A549 (cell line): ENCODE results near the gene DGLUCY. TPM values are rescaled to one million over a fixed set of nuclear protein-coding genes. Genes with fewer than 3 reads are reported as not detected.

ENCODE experiments used
- ATAC-seq, 2 experiments: fragments of 200-7000 bp in 1 of 2; fragments of >200 bp in 1 of 2; cut with Nextera tagmentation in 1 of 2; cut with Tn5 transposase in 1 of 2; 3 replicates each; pipeline versions ENCODE4 v1.8.0 to v1.9.1; 2018 to 2020; ENCODE audit warnings: mild to moderate bottlenecking in 1 of 2, moderate library complexity in 1 of 2
- CTCF ChIA-PET: fragments of 300-600 bp; sonication (Branson Sonifier 250); formaldehyde crosslinking; extraction: SDS; loops from one replicate; lab custom pipeline; 2021; ENCODE audit warnings: antibody characterized with exemption, inconsistent platforms; lab: Yijun Ruan, JAX
- POLR2A ChIA-PET: fragments of 350-600 bp; formaldehyde crosslinking; extraction: SDS; loops from one replicate; lab custom pipeline; 2021; ENCODE audit warnings: antibody characterized with exemption, inconsistent platforms; lab: Yijun Ruan, JAX
- DNase-seq, 2 experiments: peaks; one replicate each; pipeline versions ENCODE4 v3.0.0 to v3.0.0-alpha.2; 2011 to 2016; ENCODE audit warnings: low read depth in 1 of 2, low spot score in 1 of 2
- FAIRE-seq: peaks from 2 replicates; lab custom pipeline; 2011; peaks lifted over from hg19 to GRCh38; lab: Jason Lieb, UNC
- H3K27ac ChIP-seq, 2 experiments: fragments of >200 bp; sonication (Bioruptor Twin); formaldehyde crosslinking; 3 replicates each; pipeline ENCODE4 v1.5.1; 2016 to 2017
- H3K4me1 ChIP-seq: fragments of >200 bp; sonication (Bioruptor Twin); formaldehyde crosslinking; 3 replicates; pipeline ENCODE4 v1.6.1; 2016
- H3K4me2 ChIP-seq: fragments of >200 bp; sonication (Bioruptor Twin); formaldehyde crosslinking; 3 replicates; pipeline ENCODE4 v1.6.1; 2016
- H3K4me3 ChIP-seq: fragments of >200 bp; sonication (Bioruptor Twin); formaldehyde crosslinking; 3 replicates; pipeline ENCODE4 v1.5.1; 2016
- H3K9me3 ChIP-seq: fragments of >200 bp; sonication (Bioruptor Twin); formaldehyde crosslinking; 3 replicates; pipeline ENCODE4 v1.6.1; 2016
- BCL3 ChIP-seq: fragments of >200 bp; sonication (Bioruptor Twin); formaldehyde crosslinking; IDR thresholded peaks from 3 replicates; pipeline ENCODE4 v1.6.1; 2016
- CBX2 ChIP-seq: fragments of 200-600 bp; sonication (generic); IDR thresholded peaks from 2 replicates; pipeline ENCODE4 v1.6.1; 2016; ENCODE audit warnings: low read depth, mild to moderate bottlenecking, borderline replicate concordance
- CHD2 ChIP-seq: fragments of 150-350 bp; IDR thresholded peaks from 2 replicates; pipeline ENCODE4 v1.6.1; 2014; ENCODE audit warnings: low read length; ENCODE audit not compliant: partially characterized antibody
- CHD4 ChIP-seq: fragments of 200-600 bp; sonication (generic); IDR thresholded peaks from 2 replicates; pipeline ENCODE4 v1.6.1; 2016; ENCODE audit warnings: antibody characterized with exemption, mild to moderate bottlenecking, borderline replicate concordance
- EHMT2 ChIP-seq: fragments of 200-600 bp; sonication (generic); IDR thresholded peaks from 2 replicates; pipeline ENCODE4 v1.6.1; 2016; ENCODE audit warnings: antibody characterized with exemption, low read depth, mild to moderate bottlenecking, moderate library complexity
- EP300 ChIP-seq, 2 experiments: fragments of >200 bp; sonication (Bioruptor Twin); formaldehyde crosslinking; IDR thresholded peaks; 2 replicates in 1 of 2; 3 replicates in 1 of 2; pipeline ENCODE4 v1.6.1; 2016 to 2017
- ESRRA ChIP-seq: fragments of 150-350 bp; IDR thresholded peaks from 2 replicates; pipeline ENCODE4 v1.6.1; 2014; ENCODE audit warnings: mild to moderate bottlenecking, low read length, borderline replicate concordance
- FOSB ChIP-seq: fragments of 250-450 bp; sonication (Bioruptor Pico); IDR thresholded peaks from 2 replicates; pipeline ENCODE4 v1.5.0; 2020; ENCODE audit warnings: mild to moderate bottlenecking, moderate library complexity
- FOSL2 ChIP-seq, 2 experiments: fragments of 450-650 bp in 1 of 2; fragments of >200 bp in 1 of 2; sonication (Bioruptor Twin) in 1 of 2; formaldehyde crosslinking; IDR thresholded peaks; 2 replicates each; pipeline versions ENCODE4 v1.5.0 to v1.6.1; 2016 to 2020; ENCODE audit warnings: mild to moderate bottlenecking in 1 of 2, moderate library complexity in 1 of 2
- GATA3 ChIP-seq: IDR thresholded peaks from 2 replicates; pipeline ENCODE4 v1.6.1; 2012; ENCODE audit warnings: borderline replicate concordance
- HOXA7 ChIP-seq: fragments of 250-450 bp; sonication (Bioruptor Pico); IDR thresholded peaks from 2 replicates; pipeline ENCODE4 v1.5.0; 2020; ENCODE audit warnings: mild to moderate bottlenecking, moderate library complexity
- HOXB13 ChIP-seq: fragments of 250-450 bp; sonication (Bioruptor Pico); IDR thresholded peaks from 2 replicates; pipeline ENCODE4 v1.5.0; 2020; ENCODE audit warnings: low read depth, mild to moderate bottlenecking, moderate library complexity
- KDM5A ChIP-seq: fragments of 200-600 bp; sonication (generic); IDR thresholded peaks from 2 replicates; pipeline ENCODE4 v1.6.1; 2016; ENCODE audit warnings: antibody characterized with exemption, mild to moderate bottlenecking
- MAZ ChIP-seq: fragments of 150-350 bp; IDR thresholded peaks from 2 replicates; pipeline ENCODE4 v1.6.1; 2014; ENCODE audit warnings: antibody characterized with exemption, low read depth, low read length, borderline replicate concordance
- NFE2L2 ChIP-seq: fragments of 150-350 bp; conservative IDR thresholded peaks from 2 replicates; pipeline ENCODE4 v1.6.1; 2014; ENCODE audit warnings: low read length
- NPAS2 ChIP-seq: fragments of 250-450 bp; sonication (Bioruptor Pico); IDR thresholded peaks from 2 replicates; pipeline ENCODE4 v1.8.0; 2022; ENCODE audit warnings: mild to moderate bottlenecking, moderate library complexity, borderline replicate concordance
- RAD21 ChIP-seq, 2 experiments: fragments of >200 bp in 1 of 2; sonication (Bioruptor Twin) in 1 of 2; formaldehyde crosslinking in 1 of 2; IDR thresholded peaks in 1 of 2; conservative IDR thresholded peaks in 1 of 2; 2 replicates in 1 of 2; 3 replicates in 1 of 2; pipeline ENCODE4 v1.6.1; 2012 to 2018; ENCODE audit warnings: inconsistent platforms in 1 of 2
- RARB ChIP-seq: fragments of 250-450 bp; sonication (Bioruptor Pico); IDR thresholded peaks from 2 replicates; pipeline ENCODE4 v1.8.0; 2021; ENCODE audit warnings: mild to moderate bottlenecking, moderate library complexity
- RFX5 ChIP-seq: fragments of 450-650 bp; IDR thresholded peaks from 2 replicates; pipeline ENCODE4 v1.7.1; 2014; ENCODE audit warnings: antibody characterized with exemption, mild to moderate bottlenecking, moderate library complexity
- RNF2 ChIP-seq: fragments of 200-600 bp; sonication (generic); IDR thresholded peaks from 2 replicates; pipeline ENCODE4 v1.6.1; 2016; ENCODE audit warnings: low read depth, mild to moderate bottlenecking, antibody characterized with exemption, moderate library complexity, borderline replicate concordance
- SMC3 ChIP-seq: fragments of >200 bp; sonication (Bioruptor Twin); formaldehyde crosslinking; IDR thresholded peaks from 3 replicates; pipeline ENCODE4 v1.6.1; 2018; ENCODE audit warnings: inconsistent platforms
- SREBF2 ChIP-seq: fragments of 450-650 bp; IDR thresholded peaks from 2 replicates; pipeline ENCODE4 v1.6.1; 2014; ENCODE audit warnings: mild to moderate bottlenecking, moderate library complexity
- TFCP2L1 ChIP-seq: fragments of 250-450 bp; sonication (Bioruptor Pico); IDR thresholded peaks from 2 replicates; pipeline ENCODE4 v1.5.0; 2021; ENCODE audit warnings: mild to moderate bottlenecking
- ZFP36 ChIP-seq: fragments of 450-650 bp; IDR thresholded peaks from 2 replicates; pipeline ENCODE4 v1.6.1; 2014; ENCODE audit warnings: borderline replicate concordance; ENCODE audit not compliant: partially characterized antibody
- ZSCAN20 ChIP-seq: fragments of 250-450 bp; sonication (Bioruptor Pico); IDR thresholded peaks from 2 replicates; pipeline ENCODE4 v1.8.0; 2022; ENCODE audit warnings: mild to moderate bottlenecking, moderate library complexity
- WGBS: methylation state at CpG from one replicate; pipeline ENCODE4 v1.1.6; 2017; ENCODE audit errors: missing lambda C conversion rate; 5-methylcytosine and 5-hydroxymethylcytosine counted together
- polyA plus RNA-seq, 4 experiments: library from polyadenylated mRNA; depleted of rRNA in 3 of 4; stranded (reverse); fragments of >200 nt; fragmentation: RNase III in 1 of 4; extraction: RNeasy Plus Mini Kit Qiagen cat#74134 plus additional on column Dnase treatment in 1 of 4; gene quantifications; 2 replicates in 3 of 4; 3 replicates in 1 of 4; pipeline ENCODE4 v1.2.3, GENCODE V29; 2011 to 2017
- TF ChIP-seq, protein P1 (sequence below): fragments of >200 bp; sonication (Bioruptor Twin); formaldehyde crosslinking; IDR thresholded peaks from 3 replicates; pipeline ENCODE4 v1.5.1; 2016
- TF ChIP-seq, protein P2 (sequence below): IDR thresholded peaks from 2 replicates; pipeline ENCODE4 v1.6.1; 2012; ENCODE audit warnings: low read depth, borderline replicate concordance

DGLUCY gene
- polyA plus RNA-seq, 2 of the 4 experiments (the other 2 are of a cell fraction) = 14.4 to 17.5 TPM

GRCh38 chr14:91173904-91174303 lies 60.0 kb downstream of the DGLUCY start:
- no peak for FAIRE-seq
- no peak for TF ChIP-seq ZFP36
- TF ChIP-seq KDM5A = no peak
- TF ChIP-seq HOXA7 (CRISPR knock-in tag) = no peak
- TF ChIP-seq NFE2L2 = no peak
- no peak for TF ChIP-seq ESRRA
- no peak for TF ChIP-seq CHD2
- no peak for TF ChIP-seq GATA3
- no peak for TF ChIP-seq CBX2
- no peak for TF ChIP-seq RAD21 (conservative IDR thresholded peaks at IDR 0.05 in 1 of 2, IDR thresholded peaks at IDR 0.05 in 1 of 2)
- TF ChIP-seq CHD4 = no peak
- TF ChIP-seq RARB (CRISPR knock-in tag) = no peak
- TF ChIP-seq SREBF2 = no peak
- no peak for TF ChIP-seq EP300 (IDR thresholded peaks at IDR 0.05)
- TF ChIP-seq FOSB (CRISPR knock-in tag) = no peak
- TF ChIP-seq TFCP2L1 (CRISPR knock-in tag) = no peak
- no peak for TF ChIP-seq NPAS2 (CRISPR knock-in tag)
- TF ChIP-seq, all 56 proteins: peak for 0

DNA sequence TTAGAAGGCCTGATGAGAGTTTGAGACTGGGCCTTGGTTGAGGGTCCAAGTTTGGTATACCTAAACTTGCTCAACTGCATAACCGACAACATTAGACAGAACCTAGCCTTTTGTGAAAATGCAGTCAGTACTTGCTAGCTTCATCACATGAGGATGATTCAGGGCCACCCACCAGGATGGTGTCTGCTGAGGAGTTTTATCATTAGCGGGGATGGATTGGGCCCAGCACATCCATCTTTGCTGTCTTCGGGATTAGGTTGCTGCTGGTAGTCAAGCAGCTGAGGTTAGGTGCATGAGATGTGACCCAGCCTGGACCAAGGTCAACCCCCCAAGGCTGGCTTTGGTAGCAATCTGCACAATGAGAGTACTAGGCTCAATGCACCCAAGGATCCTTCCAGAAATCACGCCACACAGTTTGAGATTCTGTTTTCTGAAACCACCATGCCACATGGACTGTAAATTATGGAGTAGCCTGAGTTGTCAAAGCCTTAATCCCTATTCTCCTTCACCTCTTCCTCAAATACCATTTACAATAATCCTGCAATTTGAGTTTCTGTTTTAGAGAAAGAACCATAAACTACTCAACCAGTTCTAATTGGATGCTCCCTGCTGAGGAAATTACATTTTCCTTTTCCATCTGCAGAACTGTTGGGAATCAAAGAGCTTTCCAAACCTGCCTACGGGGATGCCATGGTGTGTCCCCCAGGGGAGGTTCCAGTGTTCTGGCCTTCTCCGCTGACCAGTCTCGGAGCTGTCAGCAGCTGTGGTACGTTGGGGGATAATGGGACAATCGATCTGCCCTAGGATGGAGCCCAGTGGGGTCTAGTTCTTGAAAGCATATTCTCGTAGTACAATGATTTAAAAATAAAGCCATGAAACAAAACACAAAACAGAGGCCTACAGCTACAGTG lies 61.7 kb downstream of the DGLUCY start:
- DNase-seq (no peak), FAIRE-seq (no peak), ATAC-seq (no peak)
- 79% methylated on average over 10 of the region's 10 CpGs for WGBS
- H3K4me1 ChIP-seq = no peaks in the 10 kb centered on the region
- no peak overlapping the region for H3K4me3 ChIP-seq
- no peaks in the 10 kb centered on the region for H3K9me3 ChIP-seq
- ChIA-PET CTCF (interaction anchor here (0.8 to 15.2 kb wide), 22 partner anchors 8 to 280 kb away, joined by 3 to 249 read pairs (median 6); no protein-coding TSS in a partner anchor), POLR2A (no interaction called here)
- no peak for TF ChIP-seq ZSCAN20 (CRISPR knock-in tag)
- H3K27ac ChIP-seq = no peak overlapping the region
- no peak overlapping the region for H3K4me2 ChIP-seq

More at GRCh38 chr14:91173904-91174303, 60.0 kb downstream of the DGLUCY start:
- ChIA-PET POLR2A (no interaction called here), CTCF (interaction anchor here (0.5 to 15.2 kb wide), 39 partner anchors 8 to 477 kb away, joined by 3 to 249 read pairs (median 5); no protein-coding TSS in a partner anchor)
- DNase-seq (no peak), ATAC-seq (no peak)
- Histone ChIP-seq H3K4me1 (no peaks in the 10 kb centered on the region), H3K9me3 (no peaks in the 10 kb centered on the region), H3K4me2 (no peak overlapping the region), H3K4me3 (no peak overlapping the region), H3K27ac (no peak overlapping the region)
- WGBS = 91% methylated on average over 4 of the region's 4 CpGs

DNA sequence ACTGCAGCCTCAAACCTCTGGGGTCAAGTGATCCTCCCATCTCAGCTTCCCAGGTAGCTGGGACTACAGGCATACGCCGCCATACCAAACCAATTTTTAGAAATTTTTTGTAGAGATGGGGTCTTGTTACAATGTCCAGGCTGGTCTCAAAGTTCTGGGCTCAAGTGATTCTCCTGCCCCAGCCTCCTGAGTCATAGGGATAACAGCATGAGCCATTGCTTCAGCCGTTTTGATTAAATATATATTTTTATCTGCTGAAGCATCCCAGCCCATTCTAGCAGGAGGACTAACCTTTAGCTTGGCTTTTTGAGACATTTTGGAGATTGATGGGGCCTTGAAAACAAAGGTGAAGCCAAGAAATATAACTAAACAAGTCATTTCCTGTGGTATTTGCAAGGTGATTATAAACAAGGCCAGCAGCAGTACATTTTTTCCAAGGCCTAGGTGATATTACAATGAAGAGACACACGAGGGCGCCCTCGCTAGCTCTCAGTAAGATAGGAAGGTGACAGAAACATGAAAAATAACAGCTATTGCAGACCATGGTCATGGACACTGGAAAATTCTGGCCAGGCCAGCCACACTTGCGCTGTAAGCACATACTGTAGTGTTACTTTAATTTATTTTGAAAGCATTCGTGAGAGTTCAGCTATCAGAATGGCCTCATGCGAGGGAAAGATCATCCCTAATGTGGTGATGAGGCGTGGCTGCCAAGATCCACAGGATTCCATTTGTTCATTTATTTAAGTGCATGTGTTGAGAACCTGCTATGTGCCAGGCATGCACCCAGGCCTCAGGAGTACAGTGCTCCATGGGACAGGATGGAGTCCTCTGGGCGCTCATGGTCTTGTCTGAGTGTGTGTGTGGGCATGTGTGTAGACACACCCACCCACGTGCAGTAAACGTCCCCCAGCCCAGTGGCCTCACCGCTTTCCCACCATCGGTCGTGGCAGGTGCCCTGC lies 63.5 kb downstream of the DGLUCY start:
- Histone ChIP-seq H3K4me2 (no peak overlapping the region), H3K4me3 (no peak overlapping the region), H3K4me1 (no peaks in the 10 kb centered on the region), H3K27ac (no peak overlapping the region), H3K9me3 (no peaks in the 10 kb centered on the region)
- CTCF ChIA-PET = interaction anchor here (0.6 to 15.2 kb wide), 50 partner anchors 8 to 312 kb away, joined by 3 to 249 read pairs (median 4); no protein-coding TSS in a partner anchor
- FAIRE-seq (no peak), ATAC-seq (peak; percentile 76 to 81), DNase-seq (peak; percentile 63 to 66)
- POLR2A ChIA-PET = interaction anchor here (1.0 kb wide), 1 partner anchor 9 kb away, joined by 3 read pairs; no protein-coding TSS in a partner anchor
- 58% methylated on average over 16 of the region's 16 CpGs for WGBS
- no peak for TF ChIP-seq HOXB13 (CRISPR knock-in tag)
- no peak for TF ChIP-seq BCL3
- no peak for TF ChIP-seq MAZ
- TF ChIP-seq, protein P1, sequence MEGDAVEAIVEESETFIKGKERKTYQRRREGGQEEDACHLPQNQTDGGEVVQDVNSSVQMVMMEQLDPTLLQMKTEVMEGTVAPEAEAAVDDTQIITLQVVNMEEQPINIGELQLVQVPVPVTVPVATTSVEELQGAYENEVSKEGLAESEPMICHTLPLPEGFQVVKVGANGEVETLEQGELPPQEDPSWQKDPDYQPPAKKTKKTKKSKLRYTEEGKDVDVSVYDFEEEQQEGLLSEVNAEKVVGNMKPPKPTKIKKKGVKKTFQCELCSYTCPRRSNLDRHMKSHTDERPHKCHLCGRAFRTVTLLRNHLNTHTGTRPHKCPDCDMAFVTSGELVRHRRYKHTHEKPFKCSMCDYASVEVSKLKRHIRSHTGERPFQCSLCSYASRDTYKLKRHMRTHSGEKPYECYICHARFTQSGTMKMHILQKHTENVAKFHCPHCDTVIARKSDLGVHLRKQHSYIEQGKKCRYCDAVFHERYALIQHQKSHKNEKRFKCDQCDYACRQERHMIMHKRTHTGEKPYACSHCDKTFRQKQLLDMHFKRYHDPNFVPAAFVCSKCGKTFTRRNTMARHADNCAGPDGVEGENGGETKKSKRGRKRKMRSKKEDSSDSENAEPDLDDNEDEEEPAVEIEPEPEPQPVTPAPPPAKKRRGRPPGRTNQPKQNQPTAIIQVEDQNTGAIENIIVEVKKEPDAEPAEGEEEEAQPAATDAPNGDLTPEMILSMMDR = peak; percentile 76
- TF ChIP-seq, protein P2, sequence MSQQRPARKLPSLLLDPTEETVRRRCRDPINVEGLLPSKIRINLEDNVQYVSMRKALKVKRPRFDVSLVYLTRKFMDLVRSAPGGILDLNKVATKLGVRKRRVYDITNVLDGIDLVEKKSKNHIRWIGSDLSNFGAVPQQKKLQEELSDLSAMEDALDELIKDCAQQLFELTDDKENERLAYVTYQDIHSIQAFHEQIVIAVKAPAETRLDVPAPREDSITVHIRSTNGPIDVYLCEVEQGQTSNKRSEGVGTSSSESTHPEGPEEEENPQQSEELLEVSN = no peak
- TF ChIP-seq EHMT2 = no peak
- no peak for TF ChIP-seq RFX5
- peak; percentile 70 for TF ChIP-seq SMC3
- TF ChIP-seq FOSL2 (IDR thresholded peaks at IDR 0.05) = no peak
- TF ChIP-seq FOSL2 (CRISPR knock-in tag; IDR thresholded peaks at IDR 0.05) = no peak
- TF ChIP-seq RAD21 (conservative IDR thresholded peaks at IDR 0.05 in 1 of 2, IDR thresholded peaks at IDR 0.05 in 1 of 2) = peak; percentile 66 to 70
- no peak for TF ChIP-seq CHD2
- TF ChIP-seq RNF2 = no peak
